ENCODE measurements around the gene HOXB5. TPM values are rescaled to one million over a fixed set of nuclear protein-coding genes. Genes with fewer than 3 reads are reported as not detected.

Gene HOXB5
- total RNA-seq, 1 experiment from 2014 or later, result not detected

DNA sequence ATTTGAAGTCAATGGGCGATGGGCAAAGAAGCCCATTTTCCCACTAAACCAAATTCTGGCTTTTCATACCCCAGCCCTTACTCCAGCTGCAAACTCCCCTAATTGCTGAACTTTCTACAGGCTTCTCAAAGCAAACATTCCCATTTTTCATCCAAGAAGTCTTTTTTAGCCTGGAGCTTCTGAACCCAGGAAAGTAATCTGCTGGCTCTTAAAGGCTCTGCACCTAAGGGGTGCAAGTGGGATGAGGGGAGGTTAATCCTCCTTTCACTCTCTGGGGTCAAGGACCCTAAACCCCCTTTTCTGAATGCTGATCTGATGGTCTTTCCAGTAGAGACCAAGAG, 14.9 kb upstream of the HOXB5 start:
- no peaks in the 10 kb centered on the region for H3K79me1 ChIP-seq (ENCODE audit: insufficient read depth, low read depth, low read length, poor library complexity, severe bottlenecking)
- peaks cover 5% of the 10 kb centered on the region for H3K23me2 ChIP-seq (ENCODE audit: insufficient read length, low read depth, low read length, poor library complexity, severe bottlenecking)
- no peak overlapping the region for H3K4me2 ChIP-seq (ENCODE audit: insufficient read depth, insufficient read length, low read length)
- no peak for DNase-seq
- no peaks in the 10 kb centered on the region for H3K79me2 ChIP-seq (ENCODE audit: insufficient read depth, low read length)
- TF ChIP-seq CTCF (conservative IDR thresholded peaks at IDR 0.05), result no peak
- WGBS (ENCODE audit: extremely low coverage, insufficient read length, low lambda C conversion rate), result no CpG with 5 or more reads among the region's 1 CpG
- no peak overlapping the region for H3K4me3 Mint-ChIP-seq
- H4K20me1 ChIP-seq (ENCODE audit: control insufficient read depth, insufficient read depth, insufficient read length), result no peaks in the 10 kb centered on the region
- H3K9me3 Mint-ChIP-seq, result peaks cover 9 to 14% of the 10 kb centered on the region in 2 experiments
- peaks cover 100% of the 10 kb centered on the region for H3K27me3 Mint-ChIP-seq (ENCODE audit: low read depth)
- H3K9me3 ChIP-seq (ENCODE audit: control insufficient read depth, low read depth, low read length), result no peaks in the 10 kb centered on the region
- no peak overlapping the region for H2AK5ac ChIP-seq (ENCODE audit: insufficient read length, low read length)
- no peaks in the 10 kb centered on the region; a peak in 1 of 7 replicates for H3K36me3 Mint-ChIP-seq (ENCODE audit: insufficient read depth in 1 of 3, low read depth in 3 of 3)
- no peak overlapping the region for H4K8ac ChIP-seq (replicated peaks; ENCODE audit: insufficient read length, low read depth, low read length)
- H4K5ac ChIP-seq (ENCODE audit: insufficient read length, low read depth, low read length), result no peak overlapping the region
- no peak overlapping the region for H3K14ac ChIP-seq (ENCODE audit: insufficient read depth, low read length)
- no peak overlapping the region for H3K56ac ChIP-seq (ENCODE audit: insufficient read length, low read depth, low read length)
- no peak overlapping the region for H2BK15ac ChIP-seq (ENCODE audit: low read depth, low read length)
- H3K27me3 ChIP-seq (ENCODE audit: insufficient read depth, low read length), result peaks cover 96% of the 10 kb centered on the region
- no peak overlapping the region for H2BK120ac ChIP-seq (ENCODE audit: low read depth, low read length, poor library complexity, severe bottlenecking)
- H3K4me1 Mint-ChIP-seq, result peaks cover 12 to 21% of the 10 kb centered on the region in 2 experiments
- H2BK5ac ChIP-seq (ENCODE audit: insufficient read length, low read length), result no peak overlapping the region
- H3K4me1 ChIP-seq (ENCODE audit: insufficient read depth, low read length), result no peaks in the 10 kb centered on the region
- H2BK20ac ChIP-seq (ENCODE audit: low read depth, low read length, poor library complexity, severe bottlenecking), result no peak overlapping the region
- no peak overlapping the region for H3K18ac ChIP-seq (ENCODE audit: insufficient read length, low read depth, low read length)
- H4K91ac ChIP-seq (ENCODE audit: insufficient read length, low read depth, low read length), result no peak overlapping the region
- H2BK12ac ChIP-seq (ENCODE audit: insufficient read length, low read depth, low read length), result no peak overlapping the region
- H2AFZ ChIP-seq (ENCODE audit: low read length), result no peak overlapping the region
- no peak overlapping the region for H3K9ac ChIP-seq (ENCODE audit: extremely low read depth, insufficient read length, low read length)
- H3T11ph ChIP-seq (ENCODE audit: low read length), result no peak overlapping the region
- no peak overlapping the region for H3K23ac ChIP-seq (ENCODE audit: insufficient read length, low read depth, low read length)
- H3K27ac ChIP-seq (ENCODE audit: insufficient read length, low read depth, low read length), result no peak overlapping the region
- H3K4ac ChIP-seq (ENCODE audit: low read depth, low read length), result no peak overlapping the region
- H3K27ac Mint-ChIP-seq, result no peak overlapping the region
